PC-9 (cell line): Measurements from ENCODE around the gene ARL8A.

Source experiments
- EZH2 ChIP-seq: fragments of 200-600 bp; sonication (generic); IDR thresholded peaks from 2 replicates; pipeline ENCODE4 v1.8.0; 2017; ENCODE audit warnings: antibody characterized with exemption, low read depth
- TF ChIP-seq, protein P1 (sequence below): fragments of 200-600 bp; sonication (generic); conservative IDR thresholded peaks from 2 replicates; pipeline ENCODE4 v1.6.1; 2017; ENCODE audit warnings: mixed run types, antibody characterized with exemption, mild to moderate bottlenecking, moderate library complexity

DNA sequence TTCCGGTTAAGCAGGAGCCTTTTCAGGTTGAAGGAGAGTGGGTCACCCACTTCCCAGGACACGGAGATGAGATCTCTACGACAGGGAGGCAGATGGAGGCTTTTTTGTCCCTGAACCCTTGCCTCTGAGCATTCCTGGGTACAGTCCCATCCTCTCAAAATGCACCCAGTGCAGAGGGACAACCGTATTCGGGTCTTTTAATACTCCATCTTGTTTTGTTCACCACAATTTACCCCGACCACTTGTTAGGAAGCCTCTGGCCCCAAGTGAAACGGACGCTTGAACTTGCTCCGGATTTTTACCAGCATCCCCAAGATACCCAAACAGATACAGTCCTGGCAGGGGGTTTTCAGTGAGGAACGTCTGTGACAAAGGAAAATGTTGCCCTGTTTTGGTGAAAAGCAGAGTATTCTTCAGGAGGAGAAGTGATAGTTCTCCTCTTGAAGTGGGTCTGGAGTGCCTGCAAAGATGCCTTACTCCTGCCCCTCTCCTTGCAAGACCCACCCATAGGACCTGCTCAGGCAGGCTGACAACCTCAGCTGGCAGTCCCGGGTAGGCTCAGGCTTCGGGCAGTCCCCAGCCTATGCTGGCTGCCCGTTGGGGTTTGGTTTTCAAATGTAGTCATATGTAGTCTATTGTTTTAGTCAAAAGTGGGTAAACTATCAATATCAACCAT is 669 bp upstream of the ARL8A start:
- TF ChIP-seq, protein P1, sequence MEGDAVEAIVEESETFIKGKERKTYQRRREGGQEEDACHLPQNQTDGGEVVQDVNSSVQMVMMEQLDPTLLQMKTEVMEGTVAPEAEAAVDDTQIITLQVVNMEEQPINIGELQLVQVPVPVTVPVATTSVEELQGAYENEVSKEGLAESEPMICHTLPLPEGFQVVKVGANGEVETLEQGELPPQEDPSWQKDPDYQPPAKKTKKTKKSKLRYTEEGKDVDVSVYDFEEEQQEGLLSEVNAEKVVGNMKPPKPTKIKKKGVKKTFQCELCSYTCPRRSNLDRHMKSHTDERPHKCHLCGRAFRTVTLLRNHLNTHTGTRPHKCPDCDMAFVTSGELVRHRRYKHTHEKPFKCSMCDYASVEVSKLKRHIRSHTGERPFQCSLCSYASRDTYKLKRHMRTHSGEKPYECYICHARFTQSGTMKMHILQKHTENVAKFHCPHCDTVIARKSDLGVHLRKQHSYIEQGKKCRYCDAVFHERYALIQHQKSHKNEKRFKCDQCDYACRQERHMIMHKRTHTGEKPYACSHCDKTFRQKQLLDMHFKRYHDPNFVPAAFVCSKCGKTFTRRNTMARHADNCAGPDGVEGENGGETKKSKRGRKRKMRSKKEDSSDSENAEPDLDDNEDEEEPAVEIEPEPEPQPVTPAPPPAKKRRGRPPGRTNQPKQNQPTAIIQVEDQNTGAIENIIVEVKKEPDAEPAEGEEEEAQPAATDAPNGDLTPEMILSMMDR, result no peak
- TF ChIP-seq EZH2, result no peak
